Stimulated activated CD8-positive, alpha-beta memory T cell treated with anti-CD3 and anti-CD28 coated beads, Interleukin-2, amount 100 ng/mL, for 1 hour (primary cell): Measurements from ENCODE around the gene IFIT3.
"Not testable (repeated sequence)": the region's sequence is repeated elsewhere in the genome, so short reads cannot be mapped to it uniquely, and the experiment has no call there.

Experiments used
- DNase-seq, 2 donors: peaks; one replicate each; pipeline ENCODE4 v3.0.0-alpha.2; 2020; ENCODE audit warnings: low read depth in 2 of 2

IFIT3 gene

GRCh38 chr10:89304026-89304425, 23.8 kb upstream of the IFIT3 start:
- DNase-seq = no peak

GRCh38 chr10:89304446-89304845, 23.4 kb upstream of the IFIT3 start:
- no peak for DNase-seq

GRCh38 chr10:89304925-89305324, 22.9 kb upstream of the IFIT3 start:
- no peak for DNase-seq

GRCh38 chr10:89305766-89306433, 21.9 kb upstream of the IFIT3 start:
- no peak for DNase-seq

GRCh38 chr10:89306434-89307268, 21.1 kb upstream of the IFIT3 start:
- DNase-seq = no peak

GRCh38 chr10:89307269-89307577, 20.6 kb upstream of the IFIT3 start:
- DNase-seq = no peak

GRCh38 chr10:89308266-89308665, 19.5 kb upstream of the IFIT3 start:
- no peak for DNase-seq

GRCh38 chr10:89308736-89309135, 19.1 kb upstream of the IFIT3 start:
- no peak for DNase-seq

GRCh38 chr10:89309156-89310055, 18.4 kb upstream of the IFIT3 start:
- DNase-seq = no peak

GRCh38 chr10:89310056-89310893, 17.5 kb upstream of the IFIT3 start:
- DNase-seq = no peak

- DNase-seq = no peak
Observed at GRCh38 chr10:89312973-89313372, 14.8 kb upstream of the IFIT3 start.

GRCh38 chr10:89314676-89315075, 13.1 kb upstream of the IFIT3 start:
- DNase-seq = no peak

GRCh38 chr10:89318047-89318446, 9.8 kb upstream of the IFIT3 start:
- not testable (repeated sequence) for DNase-seq

- DNase-seq = not testable (repeated sequence)
Observed at GRCh38 chr10:89325081-89325480, 2.7 kb upstream of the IFIT3 start.

- DNase-seq = not testable (repeated sequence)
Observed at GRCh38 chr10:89325856-89326255, 1.9 kb upstream of the IFIT3 start.

GRCh38 chr10:89329151-89329550, 1.4 kb downstream of the IFIT3 start:
- DNase-seq = no peak

GRCh38 chr10:89330014-89330413, 2.2 kb downstream of the IFIT3 start:
- DNase-seq = not testable (repeated sequence)

- DNase-seq = no peak
Observed at GRCh38 chr10:89330537-89331212, 2.9 kb downstream of the IFIT3 start.

- not testable (repeated sequence) for DNase-seq
Observed at GRCh38 chr10:89331487-89332122, 3.8 kb downstream of the IFIT3 start.

GRCh38 chr10:89332123-89332633, 4.4 kb downstream of the IFIT3 start:
- DNase-seq = no peak
